Activated CD4-positive, alpha-beta T cell treated with anti-CD3 and anti-CD28 coated beads, Interleukin-2, amount 10 ng/mL, durations not matched to agents 24 days and 14 days (primary cell): ENCODE measurements around the gene KNOP1. TPM values are rescaled to one million over a fixed set of nuclear protein-coding genes. Genes with fewer than 3 reads are reported as not detected.
"Not testable (repeated sequence)": the region's sequence is repeated elsewhere in the genome, so short reads cannot be mapped to it uniquely, and the experiment has no call there.

Source experiments
- DNase-seq: peaks from one replicate; pipeline ENCODE4 v3.0.0; 2022
- H3K27ac Mint-ChIP-seq: one replicate; pipeline ENCODE4 v1.8.0; 2022; ENCODE audit warnings: mild to moderate bottlenecking, mixed read lengths
- H3K27me3 Mint-ChIP-seq: one replicate; pipeline ENCODE4 v1.8.0; 2022; ENCODE audit warnings: mixed read lengths
- H3K36me3 Mint-ChIP-seq: one replicate; pipeline ENCODE4 v1.8.0; 2022; ENCODE audit warnings: low read depth, mild to moderate bottlenecking, mixed read lengths
- H3K4me1 Mint-ChIP-seq: one replicate; pipeline ENCODE4 v1.8.0; 2021; ENCODE audit warnings: mixed read lengths
- H3K4me3 Mint-ChIP-seq: one replicate; pipeline ENCODE4 v1.8.0; 2022; ENCODE audit warnings: mild to moderate bottlenecking, moderate library complexity, mixed read lengths
- H3K9me3 Mint-ChIP-seq: one replicate; pipeline ENCODE4 v1.8.0; 2021; ENCODE audit warnings: mixed read lengths
- intact Hi-C: fragments of 100-400 bp; cut with micrococcal nuclease; formaldehyde crosslinking; loops from one replicate; pipeline ENCODE4 v1.15.1; 2023
- total RNA-seq: library from RNA; stranded (reverse); gene quantifications from 2 replicates; pipeline ENCODE4 v1.2.3, GENCODE V29; 2022

KNOP1 gene
- total RNA-seq, 1 donor from 2014 or later = 36.9 TPM

GRCh38 chr16:19677402-19677801, 40.6 kb downstream of the KNOP1 start:
- DNase-seq = no peak
- intact Hi-C loops = no loop called here
- Mint-ChIP-seq H3K27ac (no peak overlapping the region), H3K4me1 (no peaks in the 10 kb centered on the region), H3K36me3 (peaks cover 5% of the 10 kb centered on the region), H3K4me3 (no peak overlapping the region), H3K27me3 (no peaks in the 10 kb centered on the region), H3K9me3 (no peaks in the 10 kb centered on the region)

GRCh38 chr16:19674485-19674884, 43.5 kb downstream of the KNOP1 start:
- Mint-ChIP-seq H3K4me3 (no peak overlapping the region), H3K27me3 (no peaks in the 10 kb centered on the region), H3K4me1 (no peaks in the 10 kb centered on the region), H3K9me3 (no peaks in the 10 kb centered on the region), H3K36me3 (peaks cover 5% of the 10 kb centered on the region), H3K27ac (no peak overlapping the region)
- DNase-seq = no peak
- intact Hi-C loops = no loop called here

GRCh38 chr16:19672378-19672777, 45.6 kb downstream of the KNOP1 start:
- intact Hi-C loops = no loop called here
- Mint-ChIP-seq H3K27me3 (no peaks in the 10 kb centered on the region), H3K4me3 (no peak overlapping the region), H3K27ac (no peak overlapping the region), H3K4me1 (no peaks in the 10 kb centered on the region), H3K9me3 (no peaks in the 10 kb centered on the region), H3K36me3 (peaks cover 12% of the 10 kb centered on the region)
- no peak for DNase-seq

GRCh38 chr16:19666477-19666876, 51.5 kb downstream of the KNOP1 start:
- Mint-ChIP-seq H3K9me3 (peaks cover 6% of the 10 kb centered on the region), H3K36me3 (peaks cover 31% of the 10 kb centered on the region), H3K27me3 (no peaks in the 10 kb centered on the region), H3K4me1 (no peaks in the 10 kb centered on the region), H3K4me3 (no peak overlapping the region), H3K27ac (no peak overlapping the region)
- DNase-seq = no peak
- intact Hi-C loops = no loop called here

GRCh38 chr16:19665313-19665712, 52.7 kb downstream of the KNOP1 start:
- H3K9me3 Mint-ChIP-seq, H3K27ac Mint-ChIP-seq, intact Hi-C loops, H3K27me3 Mint-ChIP-seq, H3K4me1 Mint-ChIP-seq, H3K4me3 Mint-ChIP-seq, DNase-seq: not testable (repeated sequence)
- H3K36me3 Mint-ChIP-seq = peaks cover 33% of the 10 kb centered on the region

- Mint-ChIP-seq H3K4me1 (no peaks in the 10 kb centered on the region), H3K27ac (no peak overlapping the region), H3K9me3 (peaks cover 6% of the 10 kb centered on the region), H3K4me3 (no peak overlapping the region), H3K27me3 (no peaks in the 10 kb centered on the region), H3K36me3 (peaks cover 30% of the 10 kb centered on the region)
- no peak for DNase-seq
- intact Hi-C loops = no loop called here
Observed at GRCh38 chr16:19664166-19664565, 53.9 kb downstream of the KNOP1 start.

GRCh38 chr16:19662351-19662750, 55.7 kb downstream of the KNOP1 start:
- H3K4me1 Mint-ChIP-seq = no peaks in the 10 kb centered on the region
- H3K27me3 Mint-ChIP-seq = no peaks in the 10 kb centered on the region

GRCh38 chr16:19660432-19660831, 57.6 kb downstream of the KNOP1 start:
- Mint-ChIP-seq H3K27me3 (no peaks in the 10 kb centered on the region), H3K27ac (peak overlapping the region; percentile 6)

More at GRCh38 chr16:19662351-19662750, 55.7 kb downstream of the KNOP1 start:
- Mint-ChIP-seq H3K36me3 (peaks cover 27% of the 10 kb centered on the region), H3K27ac (no peak overlapping the region), H3K9me3 (peaks cover 6% of the 10 kb centered on the region), H3K4me3 (no peak overlapping the region)
- intact Hi-C loops = no loop called here
- no peak for DNase-seq

GRCh38 chr16:19659554-19659953, 58.5 kb downstream of the KNOP1 start:
- peaks cover 20% of the 10 kb centered on the region for H3K36me3 Mint-ChIP-seq
- intact Hi-C loops = no loop called here
- H3K27me3 Mint-ChIP-seq = no peaks in the 10 kb centered on the region
- no peaks in the 10 kb centered on the region for H3K9me3 Mint-ChIP-seq
- DNase-seq = no peak
- H3K27ac Mint-ChIP-seq = no peak overlapping the region
- H3K4me1 Mint-ChIP-seq = no peaks in the 10 kb centered on the region
- no peak overlapping the region for H3K4me3 Mint-ChIP-seq

More at GRCh38 chr16:19660432-19660831, 57.6 kb downstream of the KNOP1 start:
- Mint-ChIP-seq H3K36me3 (peaks cover 24% of the 10 kb centered on the region), H3K4me3 (no peak overlapping the region), H3K9me3 (peaks cover 4% of the 10 kb centered on the region), H3K4me1 (no peaks in the 10 kb centered on the region)
- no peak for DNase-seq
- intact Hi-C loops = no loop called here

- DNase-seq = no peak
- no peak overlapping the region for H3K4me3 Mint-ChIP-seq
- peaks cover 21% of the 10 kb centered on the region for H3K36me3 Mint-ChIP-seq
- H3K27ac Mint-ChIP-seq = no peak overlapping the region
- no peaks in the 10 kb centered on the region for H3K9me3 Mint-ChIP-seq
- no peaks in the 10 kb centered on the region for H3K27me3 Mint-ChIP-seq
- intact Hi-C loops = no loop called here
- H3K4me1 Mint-ChIP-seq = no peaks in the 10 kb centered on the region
Observed at GRCh38 chr16:19657831-19658230, 60.2 kb downstream of the KNOP1 start.

- DNase-seq = no peak
- H3K4me1 Mint-ChIP-seq = no peaks in the 10 kb centered on the region
- H3K27me3 Mint-ChIP-seq = no peaks in the 10 kb centered on the region
- no peak overlapping the region for H3K27ac Mint-ChIP-seq
- peaks cover 23% of the 10 kb centered on the region for H3K36me3 Mint-ChIP-seq
- intact Hi-C loops = no loop called here
- no peaks in the 10 kb centered on the region for H3K9me3 Mint-ChIP-seq
- H3K4me3 Mint-ChIP-seq = no peak overlapping the region
Observed at GRCh38 chr16:19655242-19655777, 62.7 kb downstream of the KNOP1 start.

- H3K9me3 Mint-ChIP-seq = no peaks in the 10 kb centered on the region
- peaks cover 24% of the 10 kb centered on the region for H3K36me3 Mint-ChIP-seq
- H3K27me3 Mint-ChIP-seq = no peaks in the 10 kb centered on the region
- no peak for DNase-seq
- intact Hi-C loops = no loop called here
- no peak overlapping the region for H3K27ac Mint-ChIP-seq
- no peak overlapping the region for H3K4me3 Mint-ChIP-seq
- no peaks in the 10 kb centered on the region for H3K4me1 Mint-ChIP-seq
Observed at GRCh38 chr16:19654147-19654546, 63.9 kb downstream of the KNOP1 start.

Other genes starting within 250 kb of the KNOP1 start
- gene GDE1, start 196.1 kb downstream of the KNOP1 start, total RNA-seq = 25.2 and 28.7 TPM in 2 replicates
- gene CCP110, start 194.3 kb downstream of the KNOP1 start, total RNA-seq = 25.4 and 31.7 TPM in 2 replicates
- 37.8 and 41.9 TPM in 2 replicates for gene VPS35L, start 162.5 kb downstream of the KNOP1 start, total RNA-seq
- 1.0 and 2.0 TPM in 2 replicates for gene IQCK, start within 50 bp of the KNOP1 start, total RNA-seq
- gene GPRC5B, start 166.6 kb upstream of the KNOP1 start, total RNA-seq = 0.28 TPM in 1 of 2 replicates, not detected in the other